ENCODE measurements around the gene RIMBP2. TPM values are rescaled to one million over a fixed set of nuclear protein-coding genes. Genes with fewer than 3 reads are reported as not detected.

RIMBP2 gene
- total RNA-seq, 1 donor from 2014 or later: not detected

GRCh38 chr12:130367523-130367922, 348.6 kb downstream of the RIMBP2 start:
- ATAC-seq (ENCODE audit: poor library complexity) (no peak), DNase-seq (no peak)
- intact Hi-C loops (cut with DNase I): no loop called here

- DNase-seq: no peak
- intact Hi-C loops (cut with DNase I): no loop called here
- no peak for ATAC-seq (ENCODE audit: poor library complexity)
Measured at GRCh38 chr12:130367003-130367402, 349.1 kb downstream of the RIMBP2 start.

- DNase-seq (no peak), ATAC-seq (ENCODE audit: poor library complexity) (no peak)
- intact Hi-C loops (cut with DNase I): no loop called here
Measured at GRCh38 chr12:130366159-130366558, 349.9 kb downstream of the RIMBP2 start.

- intact Hi-C loops (cut with DNase I): no loop called here
Measured at GRCh38 chr12:130364578-130364977, 351.5 kb downstream of the RIMBP2 start.

GRCh38 chr12:130362060-130362459, 354.0 kb downstream of the RIMBP2 start:
- DNase-seq (no peak), ATAC-seq (ENCODE audit: poor library complexity) (no peak)
- intact Hi-C loops (cut with DNase I): no loop called here

More at GRCh38 chr12:130364578-130364977, 351.5 kb downstream of the RIMBP2 start:
- ATAC-seq (ENCODE audit: poor library complexity) (no peak), DNase-seq (no peak)

GRCh38 chr12:130357729-130358330, 358.3 kb downstream of the RIMBP2 start:
- DNase-seq: no peak
- intact Hi-C loops (cut with DNase I): no loop called here
- ATAC-seq (ENCODE audit: poor library complexity): no peak

GRCh38 chr12:130357241-130357640, 358.9 kb downstream of the RIMBP2 start:
- DNase-seq (no peak), ATAC-seq (ENCODE audit: poor library complexity) (no peak)
- intact Hi-C loops (cut with DNase I): no loop called here

GRCh38 chr12:130356222-130356621, 359.9 kb downstream of the RIMBP2 start:
- no peak for ATAC-seq (ENCODE audit: poor library complexity)

GRCh38 chr12:130354407-130354806, 361.7 kb downstream of the RIMBP2 start:
- no peak for DNase-seq
- intact Hi-C loops (cut with DNase I): no loop called here
- ATAC-seq (ENCODE audit: poor library complexity): no peak

More at GRCh38 chr12:130356222-130356621, 359.9 kb downstream of the RIMBP2 start:
- DNase-seq: no peak
- intact Hi-C loops (cut with DNase I): no loop called here

- no peak for DNase-seq
- intact Hi-C loops (cut with DNase I): no loop called here
- ATAC-seq (ENCODE audit: poor library complexity): no peak
Measured at GRCh38 chr12:130353081-130353480, 363.0 kb downstream of the RIMBP2 start.

GRCh38 chr12:130351326-130351725, 364.8 kb downstream of the RIMBP2 start:
- ATAC-seq (ENCODE audit: poor library complexity) (no peak), DNase-seq (no peak)
- intact Hi-C loops (cut with DNase I): no loop called here

GRCh38 chr12:130350715-130351114, 365.4 kb downstream of the RIMBP2 start:
- ATAC-seq (ENCODE audit: poor library complexity): no peak
- intact Hi-C loops (cut with DNase I): no loop called here
- DNase-seq: no peak

- intact Hi-C loops (cut with DNase I): no loop called here
- DNase-seq (no peak), ATAC-seq (ENCODE audit: poor library complexity) (no peak)
Measured at GRCh38 chr12:130347588-130347987, 368.5 kb downstream of the RIMBP2 start.

Other genes starting within 250 kb of the RIMBP2 start
- gene STX2, start 123.0 kb upstream of the RIMBP2 start, total RNA-seq: 11.4 TPM
- gene RAN, start 155.8 kb upstream of the RIMBP2 start, total RNA-seq: 225 TPM
- gene ADGRD1, start 237.6 kb upstream of the RIMBP2 start, total RNA-seq: 86.1 TPM